Fibroblast of lung (primary cell): ENCODE data around the gene ATF4.
A peak's percentile ranks its signal among the peaks of the same experiment; 100 is the strongest.

Experiments
- EZH2 ChIP-seq: IDR thresholded peaks from 2 replicates; pipeline ENCODE4 v1.5.1; 2012; ENCODE audit warnings: low read length, control low read depth, mild to moderate bottlenecking; ENCODE audit errors: missing control alignments
- TF ChIP-seq, protein P1 (sequence below), 2 donors: IDR thresholded peaks in 1 of 2; conservative IDR thresholded peaks in 1 of 2; 1 replicate in 1 of 2; 2 replicates in 1 of 2; pipeline ENCODE4 v1.5.1; 2011 to 2012; ENCODE audit warnings: low read length in 2 of 2, control low read depth in 1 of 2, inconsistent platforms in 1 of 2, low read depth in 1 of 2, mild to moderate bottlenecking in 1 of 2

DNA sequence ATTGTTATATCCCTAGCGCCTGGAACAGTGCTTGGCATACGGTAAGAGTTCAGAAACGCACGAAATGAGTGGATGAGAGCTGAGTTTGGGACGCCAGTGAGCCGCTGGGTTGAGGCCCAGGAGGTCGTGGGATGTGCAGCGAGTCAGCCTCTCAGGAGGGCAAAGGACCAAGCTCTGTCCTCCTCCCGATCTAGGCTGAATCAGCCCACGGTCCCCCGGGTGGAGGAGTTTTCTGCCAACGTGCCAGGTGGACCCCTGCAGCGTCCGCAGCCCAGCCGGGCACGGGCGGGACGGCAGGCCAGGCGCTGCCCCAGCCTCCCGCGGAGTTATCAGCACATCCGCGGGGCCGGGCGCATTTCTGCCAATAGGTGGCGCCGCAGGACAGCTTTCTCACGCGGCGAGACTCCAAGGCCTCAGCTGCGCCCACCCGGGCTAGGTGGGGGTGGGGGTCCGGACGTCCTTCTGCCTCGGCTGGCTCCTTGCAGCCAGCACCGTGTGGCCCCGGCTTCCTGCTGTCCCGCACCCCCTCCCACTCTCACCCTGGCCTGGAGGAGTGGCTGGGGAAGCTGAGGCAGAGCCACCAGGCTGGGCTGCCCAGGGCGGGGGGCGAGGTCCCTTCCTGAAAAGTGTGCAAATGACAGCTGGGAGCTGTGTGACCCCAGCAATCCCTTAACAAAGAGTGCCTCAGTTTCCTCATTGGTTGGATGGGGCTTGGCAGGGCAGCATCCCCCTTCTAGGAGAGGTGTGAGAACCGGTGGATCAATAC lies 14.4 kb downstream of the ATF4 start:
- TF ChIP-seq, protein P1, sequence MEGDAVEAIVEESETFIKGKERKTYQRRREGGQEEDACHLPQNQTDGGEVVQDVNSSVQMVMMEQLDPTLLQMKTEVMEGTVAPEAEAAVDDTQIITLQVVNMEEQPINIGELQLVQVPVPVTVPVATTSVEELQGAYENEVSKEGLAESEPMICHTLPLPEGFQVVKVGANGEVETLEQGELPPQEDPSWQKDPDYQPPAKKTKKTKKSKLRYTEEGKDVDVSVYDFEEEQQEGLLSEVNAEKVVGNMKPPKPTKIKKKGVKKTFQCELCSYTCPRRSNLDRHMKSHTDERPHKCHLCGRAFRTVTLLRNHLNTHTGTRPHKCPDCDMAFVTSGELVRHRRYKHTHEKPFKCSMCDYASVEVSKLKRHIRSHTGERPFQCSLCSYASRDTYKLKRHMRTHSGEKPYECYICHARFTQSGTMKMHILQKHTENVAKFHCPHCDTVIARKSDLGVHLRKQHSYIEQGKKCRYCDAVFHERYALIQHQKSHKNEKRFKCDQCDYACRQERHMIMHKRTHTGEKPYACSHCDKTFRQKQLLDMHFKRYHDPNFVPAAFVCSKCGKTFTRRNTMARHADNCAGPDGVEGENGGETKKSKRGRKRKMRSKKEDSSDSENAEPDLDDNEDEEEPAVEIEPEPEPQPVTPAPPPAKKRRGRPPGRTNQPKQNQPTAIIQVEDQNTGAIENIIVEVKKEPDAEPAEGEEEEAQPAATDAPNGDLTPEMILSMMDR (conservative IDR thresholded peaks at IDR 0.05 in 1 of 2, IDR thresholded peaks at IDR 0.05 in 1 of 2; ENCODE audit: low read depth in 1 of 2, low read length in 2 of 2) = peak; percentile 66 to 77
- no peak for TF ChIP-seq EZH2
